MCF 10A (cell line): ENCODE results near the gene COA5. TPM values are rescaled to one million over a fixed set of nuclear protein-coding genes. Genes with fewer than 3 reads are reported as not detected.

Experiments used
- BruUV-seq: library from RNA; stranded (reverse); fragments of 400-500 nt; replicated peaks from 2 replicates; lab custom pipeline; 2021; lab: Mats Ljungman, UMichigan
- CTCF ChIA-PET: fragments of 300-600 bp; sonication (Branson Sonifier 250); formaldehyde crosslinking; extraction: SDS; loops from one replicate; lab custom pipeline; 2021; ENCODE audit warnings: antibody characterized with exemption, inconsistent platforms; lab: Yijun Ruan, JAX
- POLR2A ChIA-PET: fragments of 300-600, 350-650 bp; sonication (Branson Sonifier 250); formaldehyde crosslinking; extraction: SDS; loops from one replicate; lab custom pipeline; 2020; ENCODE audit warnings: antibody characterized with exemption, inconsistent platforms; lab: Yijun Ruan, JAX
- DNase-seq: peaks from one replicate; pipeline ENCODE4 v3.0.0-alpha.2; 2018; ENCODE audit not compliant: unreplicated experiment
- H3K27ac Mint-ChIP-seq: one replicate; pipeline ENCODE4 v1.8.0; 2022; ENCODE audit warnings: mild to moderate bottlenecking, low read depth, mixed read lengths; ENCODE audit not compliant: unreplicated experiment
- H3K27me3 Mint-ChIP-seq: one replicate; pipeline ENCODE4 v1.8.0; 2022; ENCODE audit warnings: mixed read lengths; ENCODE audit not compliant: insufficient read depth, unreplicated experiment
- H3K36me3 Mint-ChIP-seq: one replicate; pipeline ENCODE4 v1.8.0; 2022; ENCODE audit warnings: mild to moderate bottlenecking, moderate library complexity, mixed read lengths; ENCODE audit not compliant: insufficient read depth, unreplicated experiment
- H3K4me1 Mint-ChIP-seq: one replicate; pipeline ENCODE4 v1.8.0; 2022; ENCODE audit warnings: mixed read lengths; ENCODE audit not compliant: insufficient read depth, unreplicated experiment
- H3K4me3 Mint-ChIP-seq: one replicate; pipeline ENCODE4 v1.8.0; 2022; ENCODE audit warnings: mild to moderate bottlenecking, moderate library complexity, mixed read lengths; ENCODE audit not compliant: unreplicated experiment
- H3K9me3 Mint-ChIP-seq: one replicate; pipeline ENCODE4 v1.8.0; 2022; ENCODE audit warnings: mixed read lengths; ENCODE audit not compliant: unreplicated experiment
- CTCF ChIP-seq: fragments of 200-600 bp; IDR thresholded peaks from one replicate; pipeline ENCODE4 v1.8.0; 2022; ENCODE audit warnings: antibody characterized with exemption, mild to moderate bottlenecking; ENCODE audit not compliant: unreplicated experiment
- intact Hi-C: fragments of 100-400 bp; cut with micrococcal nuclease; formaldehyde crosslinking; loops from 2 replicates; pipeline ENCODE4 v1.14.1; 2022
- total RNA-seq: library from RNA; stranded (reverse); gene quantifications from 2 replicates; pipeline ENCODE4 v1.2.3, GENCODE V29; 2022

COA5 gene
- total RNA-seq, 1 experiment from 2014 or later, result 22.8 TPM

DNA sequence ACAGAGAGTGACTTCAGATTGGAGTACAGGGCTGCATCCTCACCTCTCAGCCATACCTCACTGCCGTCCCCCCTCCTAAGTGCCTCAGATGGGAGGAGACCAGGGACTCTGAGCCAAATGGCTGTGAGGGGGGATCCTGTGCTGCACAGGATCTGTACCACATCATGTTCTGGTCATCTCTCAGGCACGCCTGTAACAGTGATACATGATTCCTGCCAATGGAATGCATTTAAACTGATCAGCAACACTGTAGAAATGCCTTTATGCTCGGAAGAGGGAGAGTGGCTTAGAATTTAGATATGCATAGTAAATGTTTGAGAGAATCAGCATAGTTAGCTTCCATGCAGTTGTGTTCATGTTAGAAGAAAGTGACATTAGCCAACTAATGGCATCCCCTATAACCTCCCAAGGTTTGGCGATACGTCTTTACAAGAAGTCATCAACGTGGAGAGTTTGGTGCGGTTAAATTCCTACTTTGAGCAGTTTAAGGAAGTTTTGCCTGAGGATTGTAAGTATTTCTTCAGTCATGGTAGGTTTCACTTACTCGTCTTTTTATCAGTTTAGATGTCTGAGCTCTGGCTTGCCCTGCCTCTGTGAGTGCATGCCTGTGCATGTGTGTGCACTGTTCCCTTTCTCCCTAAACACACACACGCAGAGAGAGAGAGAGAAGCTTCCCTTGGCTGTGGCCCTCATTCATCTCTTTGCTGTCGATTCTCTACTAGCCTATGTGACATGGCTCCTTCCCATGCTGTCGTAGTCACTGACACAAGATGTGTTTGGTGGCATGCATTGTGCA is 40.0 kb downstream of the COA5 start:
- intact Hi-C loops, result loop anchor here (5.0 kb wide), 1 partner anchor 34 kb away; no protein-coding TSS in a partner anchor
- Mint-ChIP-seq H3K36me3 (peaks cover 19% of the 10 kb centered on the region), H3K9me3 (no peaks in the 10 kb centered on the region), H3K27me3 (no peaks in the 10 kb centered on the region), H3K27ac (no peak overlapping the region), H3K4me3 (no peak overlapping the region), H3K4me1 (no peaks in the 10 kb centered on the region)
- no TSS peak for BruUV-seq
- CTCF ChIA-PET, result interaction anchor here (0.6 to 1.4 kb wide), 12 partner anchors 8 to 398 kb away, joined by 3 to 6 read pairs (median 4); no protein-coding TSS in a partner anchor
- no peak for TF ChIP-seq CTCF
- no peak for DNase-seq
- POLR2A ChIA-PET, result no interaction called here

DNA sequence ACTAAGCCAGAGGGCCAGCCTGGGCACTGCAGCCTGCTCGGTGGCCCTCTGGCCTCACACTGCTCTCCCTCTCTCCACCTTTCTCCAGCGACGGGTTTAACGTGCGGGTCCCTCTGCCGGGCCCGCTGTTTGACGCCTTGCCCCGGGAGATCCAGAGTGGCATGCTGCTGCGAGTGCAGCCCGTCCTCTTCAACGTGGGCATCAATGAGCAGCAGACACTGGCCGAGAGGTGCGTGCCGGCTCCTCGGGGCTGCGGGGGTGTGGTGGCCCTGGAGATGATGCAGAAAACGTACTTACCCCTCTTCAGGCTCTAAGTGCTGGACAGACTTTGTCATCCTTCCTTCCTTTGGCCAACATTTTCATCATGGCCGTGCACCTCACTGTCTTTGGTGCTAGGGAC is 42.4 kb downstream of the COA5 start:
- no peak for TF ChIP-seq CTCF
- ChIA-PET CTCF (interaction anchor here (0.6 kb wide), 1 partner anchor 180 kb away, joined by 3 read pairs; no protein-coding TSS in a partner anchor), POLR2A (no interaction called here)
- no peaks in the 10 kb centered on the region for H3K4me1 Mint-ChIP-seq
- DNase-seq, result no peak
- intact Hi-C loops, result loop anchor here (5.0 kb wide), 1 partner anchor 36 kb away; no protein-coding TSS in a partner anchor
- peaks cover 23% of the 10 kb centered on the region for H3K36me3 Mint-ChIP-seq
- no peak overlapping the region for H3K4me3 Mint-ChIP-seq
- no peaks in the 10 kb centered on the region for H3K9me3 Mint-ChIP-seq
- no peak overlapping the region for H3K27ac Mint-ChIP-seq
- BruUV-seq, result no TSS peak
- no peaks in the 10 kb centered on the region for H3K27me3 Mint-ChIP-seq

- no peaks in the 10 kb centered on the region for H3K9me3 Mint-ChIP-seq
- no peaks in the 10 kb centered on the region for H3K27me3 Mint-ChIP-seq
- intact Hi-C loops, result loop anchor here (5.0 kb wide), 1 partner anchor 37 kb away; no protein-coding TSS in a partner anchor
- no peak for TF ChIP-seq CTCF
- no peak overlapping the region for H3K4me3 Mint-ChIP-seq
- no peaks in the 10 kb centered on the region for H3K4me1 Mint-ChIP-seq
- BruUV-seq, result no TSS peak
- peaks cover 17% of the 10 kb centered on the region for H3K36me3 Mint-ChIP-seq
- POLR2A ChIA-PET, result no interaction called here
- no peak overlapping the region for H3K27ac Mint-ChIP-seq
- no peak for DNase-seq
- CTCF ChIA-PET, result no interaction called here
Observed at GRCh38 chr2:98565286-98565860, 42.9 kb downstream of the COA5 start.

DNA sequence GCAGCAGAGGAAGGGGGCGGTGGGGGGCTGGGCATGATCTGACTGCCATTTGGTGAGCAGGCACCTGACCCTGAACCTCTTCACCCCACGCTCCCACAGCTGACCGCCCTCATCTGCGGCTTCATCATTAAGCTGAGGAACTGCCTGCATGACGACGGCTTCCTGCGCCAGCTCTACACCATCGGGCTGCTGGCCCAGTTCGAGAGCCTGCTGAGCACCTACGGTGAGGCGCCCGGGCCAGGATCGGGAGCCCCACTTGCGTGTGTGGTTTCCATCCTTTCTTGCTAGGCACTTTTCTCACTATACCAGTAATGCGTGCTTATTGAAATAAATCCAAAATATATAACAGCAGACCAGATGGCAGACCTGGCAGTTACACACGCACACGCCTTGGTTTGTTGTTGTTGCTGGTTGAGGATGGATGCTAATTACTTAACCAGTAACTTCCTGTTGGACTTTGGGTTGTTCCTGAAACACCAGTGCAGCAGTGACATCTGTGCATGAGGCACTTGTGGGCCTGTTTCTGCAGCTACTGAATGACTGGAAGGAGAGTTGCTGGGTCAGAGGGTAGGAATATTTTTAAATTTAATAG is 43.7 kb downstream of the COA5 start:
- H3K9me3 Mint-ChIP-seq, result no peaks in the 10 kb centered on the region
- intact Hi-C loops, result loop anchor here (5.0 kb wide), 1 partner anchor 38 kb away; no protein-coding TSS in a partner anchor
- TF ChIP-seq CTCF, result no peak
- peaks cover 15% of the 10 kb centered on the region for H3K36me3 Mint-ChIP-seq
- no peak overlapping the region for H3K27ac Mint-ChIP-seq
- no peaks in the 10 kb centered on the region for H3K27me3 Mint-ChIP-seq
- POLR2A ChIA-PET, result no interaction called here
- BruUV-seq, result no TSS peak
- no peak for DNase-seq
- CTCF ChIA-PET, result no interaction called here
- H3K4me3 Mint-ChIP-seq, result no peak overlapping the region
- no peaks in the 10 kb centered on the region for H3K4me1 Mint-ChIP-seq
